Measurements from ENCODE around the gene DCANP1. TPM values are rescaled to one million over a fixed set of nuclear protein-coding genes. Genes with fewer than 3 reads are reported as not detected.

DCANP1 gene
- total and polyA plus RNA-seq, 4 donors, result 0.05 TPM; not detected in 3

DNA sequence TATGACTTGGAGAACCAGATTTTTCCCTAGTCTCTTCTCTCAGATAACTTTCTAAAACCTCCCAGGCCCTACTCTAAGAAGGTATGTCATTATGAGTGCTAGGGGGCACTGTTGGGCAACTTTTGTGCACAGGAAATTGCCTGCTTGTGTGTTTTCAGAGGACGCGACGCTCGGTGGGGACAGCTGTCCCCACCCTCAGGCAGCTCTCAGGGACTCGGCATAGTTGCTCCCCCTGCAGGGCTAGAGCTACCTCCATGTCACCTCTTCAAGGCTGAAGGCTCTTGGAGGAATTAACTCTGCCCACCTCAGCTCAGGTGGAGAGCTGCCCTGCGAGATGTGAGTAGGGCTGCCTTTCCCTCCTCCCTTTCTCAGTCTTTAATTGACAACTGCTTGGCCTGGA is 15.2 kb upstream of the DCANP1 start:
- no peak overlapping the region for H3K27ac ChIP-seq (ENCODE audit: low read depth in 1 of 2, low read length in 2 of 2)
- H3K27me3 ChIP-seq (ENCODE audit: control insufficient read depth in 4 of 4, insufficient read depth in 4 of 4, low read length in 3 of 4), result peaks cover 0 to 8% (median 4%) of the 10 kb centered on the region in 4 donors
- no peaks in the 10 kb centered on the region for H3K36me3 ChIP-seq (ENCODE audit: control insufficient read depth in 4 of 4, insufficient read depth in 3 of 4, low read depth in 1 of 4, low read length in 3 of 4)
- no peak overlapping the region for H3K4me3 ChIP-seq (ENCODE audit: low read depth in 1 of 3, low read length in 3 of 3)
- WGBS, result 16% methylated on average over 6 of the region's 6 CpGs
- H3K9me3 ChIP-seq (ENCODE audit: control insufficient read depth in 4 of 4, low read length in 3 of 4), result no peaks in the 10 kb centered on the region
- H3K9ac ChIP-seq (ENCODE audit: low read depth in 1 of 2, low read length in 2 of 2), result no peak overlapping the region
- TF ChIP-seq, protein P1, sequence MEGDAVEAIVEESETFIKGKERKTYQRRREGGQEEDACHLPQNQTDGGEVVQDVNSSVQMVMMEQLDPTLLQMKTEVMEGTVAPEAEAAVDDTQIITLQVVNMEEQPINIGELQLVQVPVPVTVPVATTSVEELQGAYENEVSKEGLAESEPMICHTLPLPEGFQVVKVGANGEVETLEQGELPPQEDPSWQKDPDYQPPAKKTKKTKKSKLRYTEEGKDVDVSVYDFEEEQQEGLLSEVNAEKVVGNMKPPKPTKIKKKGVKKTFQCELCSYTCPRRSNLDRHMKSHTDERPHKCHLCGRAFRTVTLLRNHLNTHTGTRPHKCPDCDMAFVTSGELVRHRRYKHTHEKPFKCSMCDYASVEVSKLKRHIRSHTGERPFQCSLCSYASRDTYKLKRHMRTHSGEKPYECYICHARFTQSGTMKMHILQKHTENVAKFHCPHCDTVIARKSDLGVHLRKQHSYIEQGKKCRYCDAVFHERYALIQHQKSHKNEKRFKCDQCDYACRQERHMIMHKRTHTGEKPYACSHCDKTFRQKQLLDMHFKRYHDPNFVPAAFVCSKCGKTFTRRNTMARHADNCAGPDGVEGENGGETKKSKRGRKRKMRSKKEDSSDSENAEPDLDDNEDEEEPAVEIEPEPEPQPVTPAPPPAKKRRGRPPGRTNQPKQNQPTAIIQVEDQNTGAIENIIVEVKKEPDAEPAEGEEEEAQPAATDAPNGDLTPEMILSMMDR (IDR thresholded peaks at IDR 0.05; ENCODE audit: low read depth, low read length, missing input control), result peak; percentile 22
- TF ChIP-seq RAD21 (IDR thresholded peaks at IDR 0.05) (peak; percentile 61 to 67), YY1 (IDR thresholded peaks at IDR 0.05) (no peak), NR2F2 (IDR thresholded peaks at IDR 0.05) (no peak)
- DNase-seq (ENCODE audit: low spot score), result peak; percentile 63
- H3K4me1 ChIP-seq (ENCODE audit: control insufficient read depth in 4 of 4, insufficient read depth in 4 of 4, low read length in 3 of 4), result peaks cover 2 to 6% (median 4%) of the 10 kb centered on the region in 4 donors

DNA sequence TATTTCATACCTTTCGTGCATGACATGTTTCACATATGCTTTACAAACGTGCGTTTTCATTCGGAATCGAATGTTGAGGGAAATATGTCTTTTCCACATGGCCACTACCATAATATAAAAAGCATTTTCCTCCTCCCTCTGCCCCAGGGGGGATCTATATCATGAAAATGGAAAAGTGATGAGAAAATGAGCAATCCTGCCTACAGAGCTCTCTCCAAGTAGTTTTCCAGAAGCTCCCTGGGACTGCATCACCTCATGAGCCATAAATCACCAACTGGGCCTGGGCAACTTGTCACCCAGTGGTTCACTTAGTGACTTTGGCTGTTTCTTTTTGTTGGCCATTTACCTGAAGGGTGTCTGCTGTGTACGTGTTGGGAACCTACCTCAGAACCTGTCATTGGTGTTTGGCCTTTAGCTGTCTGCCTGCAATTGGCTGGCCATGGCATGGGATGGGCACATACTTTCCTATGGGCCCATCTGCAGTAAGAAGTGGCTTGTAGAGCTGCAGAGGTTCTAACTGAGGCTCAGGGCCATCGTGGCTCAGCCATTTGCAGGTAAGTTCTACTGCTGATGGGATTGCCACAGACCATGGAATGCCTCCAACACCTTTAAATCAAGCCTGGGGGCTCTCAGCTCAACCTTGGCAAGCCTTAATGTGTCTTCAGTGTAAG is 14.5 kb upstream of the DCANP1 start:
- no peak for TF ChIP-seq RAD21 (IDR thresholded peaks at IDR 0.05)
- TF ChIP-seq, protein P2, sequence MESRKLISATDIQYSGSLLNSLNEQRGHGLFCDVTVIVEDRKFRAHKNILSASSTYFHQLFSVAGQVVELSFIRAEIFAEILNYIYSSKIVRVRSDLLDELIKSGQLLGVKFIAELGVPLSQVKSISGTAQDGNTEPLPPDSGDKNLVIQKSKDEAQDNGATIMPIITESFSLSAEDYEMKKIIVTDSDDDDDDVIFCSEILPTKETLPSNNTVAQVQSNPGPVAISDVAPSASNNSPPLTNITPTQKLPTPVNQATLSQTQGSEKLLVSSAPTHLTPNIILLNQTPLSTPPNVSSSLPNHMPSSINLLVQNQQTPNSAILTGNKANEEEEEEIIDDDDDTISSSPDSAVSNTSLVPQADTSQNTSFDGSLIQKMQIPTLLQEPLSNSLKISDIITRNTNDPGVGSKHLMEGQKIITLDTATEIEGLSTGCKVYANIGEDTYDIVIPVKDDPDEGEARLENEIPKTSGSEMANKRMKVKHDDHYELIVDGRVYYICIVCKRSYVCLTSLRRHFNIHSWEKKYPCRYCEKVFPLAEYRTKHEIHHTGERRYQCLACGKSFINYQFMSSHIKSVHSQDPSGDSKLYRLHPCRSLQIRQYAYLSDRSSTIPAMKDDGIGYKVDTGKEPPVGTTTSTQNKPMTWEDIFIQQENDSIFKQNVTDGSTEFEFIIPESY (IDR thresholded peaks at IDR 0.05), result no peak
- no peak for TF ChIP-seq NR2F2 (IDR thresholded peaks at IDR 0.05)
- TF ChIP-seq, protein P3, sequence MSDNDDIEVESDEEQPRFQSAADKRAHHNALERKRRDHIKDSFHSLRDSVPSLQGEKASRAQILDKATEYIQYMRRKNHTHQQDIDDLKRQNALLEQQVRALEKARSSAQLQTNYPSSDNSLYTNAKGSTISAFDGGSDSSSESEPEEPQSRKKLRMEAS (IDR thresholded peaks at IDR 0.05), result no peak
- TF ChIP-seq FOXA1 (IDR thresholded peaks at IDR 0.05), result no peak
- TF ChIP-seq EGR1 (IDR thresholded peaks at IDR 0.05; ENCODE audit: low read depth in 2 of 2), result no peak
- no peak for TF ChIP-seq GABPA (IDR thresholded peaks at IDR 0.05 in 1 of 2, conservative IDR thresholded peaks at IDR 0.05 in 1 of 2)
- TF ChIP-seq, protein P4, sequence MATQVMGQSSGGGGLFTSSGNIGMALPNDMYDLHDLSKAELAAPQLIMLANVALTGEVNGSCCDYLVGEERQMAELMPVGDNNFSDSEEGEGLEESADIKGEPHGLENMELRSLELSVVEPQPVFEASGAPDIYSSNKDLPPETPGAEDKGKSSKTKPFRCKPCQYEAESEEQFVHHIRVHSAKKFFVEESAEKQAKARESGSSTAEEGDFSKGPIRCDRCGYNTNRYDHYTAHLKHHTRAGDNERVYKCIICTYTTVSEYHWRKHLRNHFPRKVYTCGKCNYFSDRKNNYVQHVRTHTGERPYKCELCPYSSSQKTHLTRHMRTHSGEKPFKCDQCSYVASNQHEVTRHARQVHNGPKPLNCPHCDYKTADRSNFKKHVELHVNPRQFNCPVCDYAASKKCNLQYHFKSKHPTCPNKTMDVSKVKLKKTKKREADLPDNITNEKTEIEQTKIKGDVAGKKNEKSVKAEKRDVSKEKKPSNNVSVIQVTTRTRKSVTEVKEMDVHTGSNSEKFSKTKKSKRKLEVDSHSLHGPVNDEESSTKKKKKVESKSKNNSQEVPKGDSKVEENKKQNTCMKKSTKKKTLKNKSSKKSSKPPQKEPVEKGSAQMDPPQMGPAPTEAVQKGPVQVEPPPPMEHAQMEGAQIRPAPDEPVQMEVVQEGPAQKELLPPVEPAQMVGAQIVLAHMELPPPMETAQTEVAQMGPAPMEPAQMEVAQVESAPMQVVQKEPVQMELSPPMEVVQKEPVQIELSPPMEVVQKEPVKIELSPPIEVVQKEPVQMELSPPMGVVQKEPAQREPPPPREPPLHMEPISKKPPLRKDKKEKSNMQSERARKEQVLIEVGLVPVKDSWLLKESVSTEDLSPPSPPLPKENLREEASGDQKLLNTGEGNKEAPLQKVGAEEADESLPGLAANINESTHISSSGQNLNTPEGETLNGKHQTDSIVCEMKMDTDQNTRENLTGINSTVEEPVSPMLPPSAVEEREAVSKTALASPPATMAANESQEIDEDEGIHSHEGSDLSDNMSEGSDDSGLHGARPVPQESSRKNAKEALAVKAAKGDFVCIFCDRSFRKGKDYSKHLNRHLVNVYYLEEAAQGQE (IDR thresholded peaks at IDR 0.05), result no peak
- TF ChIP-seq, protein P1 (IDR thresholded peaks at IDR 0.05; ENCODE audit: low read depth, low read length, missing input control), result no peak
- TF ChIP-seq HNF4A (conservative IDR thresholded peaks at IDR 0.05), result no peak
- no peak for TF ChIP-seq SP1 (IDR thresholded peaks at IDR 0.05)
- TF ChIP-seq, protein P5, sequence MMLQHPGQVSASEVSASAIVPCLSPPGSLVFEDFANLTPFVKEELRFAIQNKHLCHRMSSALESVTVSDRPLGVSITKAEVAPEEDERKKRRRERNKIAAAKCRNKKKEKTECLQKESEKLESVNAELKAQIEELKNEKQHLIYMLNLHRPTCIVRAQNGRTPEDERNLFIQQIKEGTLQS (IDR thresholded peaks at IDR 0.05), result no peak
- TF ChIP-seq TAF1 (conservative IDR thresholded peaks at IDR 0.05), result no peak
- TF ChIP-seq YY1 (IDR thresholded peaks at IDR 0.05), result no peak
- no peak for TF ChIP-seq RXRA (IDR thresholded peaks at IDR 0.05)
- no peak for TF ChIP-seq HNF4G (IDR thresholded peaks at IDR 0.05)
- no peak for TF ChIP-seq FOXA2 (IDR thresholded peaks at IDR 0.05)
- H3K9me3 ChIP-seq (ENCODE audit: control insufficient read depth in 4 of 4, low read length in 3 of 4), result no peaks in the 10 kb centered on the region
- no peaks in the 10 kb centered on the region for H3K36me3 ChIP-seq (ENCODE audit: control insufficient read depth in 4 of 4, insufficient read depth in 3 of 4, low read depth in 1 of 4, low read length in 3 of 4)
- no peak overlapping the region for H3K27ac ChIP-seq (ENCODE audit: low read depth in 1 of 2, low read length in 2 of 2)
- WGBS, result 84% methylated on average over 7 of the region's 7 CpGs
- H3K4me3 ChIP-seq (ENCODE audit: low read depth in 1 of 3, low read length in 3 of 3), result no peak overlapping the region
- DNase-seq (ENCODE audit: low spot score), result no peak
- H3K9ac ChIP-seq (ENCODE audit: low read depth in 1 of 2, low read length in 2 of 2), result no peak overlapping the region
- peaks cover 0 to 8% (median 4%) of the 10 kb centered on the region in 4 donors for H3K27me3 ChIP-seq (ENCODE audit: control insufficient read depth in 4 of 4, insufficient read depth in 4 of 4, low read length in 3 of 4)
- peaks cover 2 to 5% (median 4%) of the 10 kb centered on the region in 4 donors for H3K4me1 ChIP-seq (ENCODE audit: control insufficient read depth in 4 of 4, insufficient read depth in 4 of 4, low read length in 3 of 4)
